H1 (cell line): Measurements from ENCODE around the gene HSD17B4. TPM values are rescaled to one million over a fixed set of nuclear protein-coding genes. Genes with fewer than 3 reads are reported as not detected.

Experiments used
- RBBP5 ChIP-seq: IDR thresholded peaks from 2 replicates; pipeline ENCODE4 v1.7.1; 2012; ENCODE audit warnings: low read depth, mild to moderate bottlenecking, inconsistent platforms, low read length, moderate library complexity, borderline replicate concordance
- TBP ChIP-seq: IDR thresholded peaks from 2 replicates; pipeline ENCODE4 v1.6.1; 2011; ENCODE audit warnings: low read depth, low read length, improper control_type of control experiment
- polyA plus RNA-seq, 7 experiments: library from polyadenylated mRNA; depleted of rRNA in 3 of 7; stranded (reverse) in 5 of 7; unstranded in 2 of 7; fragments of >200 nt in 5 of 7; fragments of 200-250 nt in 2 of 7; gene quantifications; 1 replicate in 5 of 7; 2 replicates in 1 of 7; 4 replicates in 1 of 7; pipeline versions ENCODE4 v1.2.1 to v1.2.3, GENCODE V29; 2011 to 2013; ENCODE audit warnings: missing spikeins in 2 of 7, mixed read lengths in 2 of 7
- total RNA-seq: library from RNA; stranded (reverse); fragmentation: NEBNext Ultra II Directional; extraction: Animal tissue kit (Norgen Biotek cat#: 25700); gene quantifications from 2 replicates; pipeline ENCODE4 v1.2.1, GENCODE V29; 2021
- TF ChIP-seq, protein P1 (sequence below): fragments of 300-600 bp; sonication (generic); IDR thresholded peaks from 2 replicates; pipeline ENCODE4 v1.7.1; 2012; ENCODE audit warnings: low read length, moderate library complexity, mild to moderate bottlenecking, inconsistent platforms; ENCODE audit not compliant: insufficient replicate concordance
- TF ChIP-seq, protein P2 (sequence below): IDR thresholded peaks from 2 replicates; pipeline ENCODE4 v1.6.1; 2011; ENCODE audit warnings: low read depth, mild to moderate bottlenecking, low read length; ENCODE audit not compliant: insufficient read depth
- TF ChIP-seq, protein P3 (sequence below): IDR thresholded peaks from 2 replicates; pipeline ENCODE4 v1.6.1; 2011; ENCODE audit warnings: low read length, improper control_type of control experiment

The HSD17B4 gene
- total and polyA plus RNA-seq, 2 of the 8 experiments (the other 6 are each of a cell fraction or from before 2014, with no cell fraction given): 305 to 369 TPM

DNA sequence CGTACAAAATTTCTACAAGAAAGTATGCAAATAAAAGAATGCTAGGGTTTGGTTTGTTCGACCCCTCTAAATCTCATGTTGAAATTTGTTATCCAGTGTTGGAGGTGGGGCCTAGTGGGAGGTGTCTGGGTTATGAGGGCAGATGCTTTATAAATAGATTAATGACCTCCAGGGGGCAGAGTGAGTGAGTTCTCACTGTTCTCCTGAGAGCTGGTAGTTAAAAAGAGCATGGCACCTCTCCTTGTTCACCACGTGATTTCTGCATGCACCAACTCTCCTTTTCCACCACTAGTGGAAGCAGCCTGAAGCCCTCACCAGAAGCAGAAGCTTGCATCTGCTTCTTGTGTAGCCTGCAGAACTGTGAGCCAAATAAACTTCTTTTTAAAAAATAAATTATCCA lies 126.6 kb downstream of the HSD17B4 start (continued):
- TF ChIP-seq, protein P1, sequence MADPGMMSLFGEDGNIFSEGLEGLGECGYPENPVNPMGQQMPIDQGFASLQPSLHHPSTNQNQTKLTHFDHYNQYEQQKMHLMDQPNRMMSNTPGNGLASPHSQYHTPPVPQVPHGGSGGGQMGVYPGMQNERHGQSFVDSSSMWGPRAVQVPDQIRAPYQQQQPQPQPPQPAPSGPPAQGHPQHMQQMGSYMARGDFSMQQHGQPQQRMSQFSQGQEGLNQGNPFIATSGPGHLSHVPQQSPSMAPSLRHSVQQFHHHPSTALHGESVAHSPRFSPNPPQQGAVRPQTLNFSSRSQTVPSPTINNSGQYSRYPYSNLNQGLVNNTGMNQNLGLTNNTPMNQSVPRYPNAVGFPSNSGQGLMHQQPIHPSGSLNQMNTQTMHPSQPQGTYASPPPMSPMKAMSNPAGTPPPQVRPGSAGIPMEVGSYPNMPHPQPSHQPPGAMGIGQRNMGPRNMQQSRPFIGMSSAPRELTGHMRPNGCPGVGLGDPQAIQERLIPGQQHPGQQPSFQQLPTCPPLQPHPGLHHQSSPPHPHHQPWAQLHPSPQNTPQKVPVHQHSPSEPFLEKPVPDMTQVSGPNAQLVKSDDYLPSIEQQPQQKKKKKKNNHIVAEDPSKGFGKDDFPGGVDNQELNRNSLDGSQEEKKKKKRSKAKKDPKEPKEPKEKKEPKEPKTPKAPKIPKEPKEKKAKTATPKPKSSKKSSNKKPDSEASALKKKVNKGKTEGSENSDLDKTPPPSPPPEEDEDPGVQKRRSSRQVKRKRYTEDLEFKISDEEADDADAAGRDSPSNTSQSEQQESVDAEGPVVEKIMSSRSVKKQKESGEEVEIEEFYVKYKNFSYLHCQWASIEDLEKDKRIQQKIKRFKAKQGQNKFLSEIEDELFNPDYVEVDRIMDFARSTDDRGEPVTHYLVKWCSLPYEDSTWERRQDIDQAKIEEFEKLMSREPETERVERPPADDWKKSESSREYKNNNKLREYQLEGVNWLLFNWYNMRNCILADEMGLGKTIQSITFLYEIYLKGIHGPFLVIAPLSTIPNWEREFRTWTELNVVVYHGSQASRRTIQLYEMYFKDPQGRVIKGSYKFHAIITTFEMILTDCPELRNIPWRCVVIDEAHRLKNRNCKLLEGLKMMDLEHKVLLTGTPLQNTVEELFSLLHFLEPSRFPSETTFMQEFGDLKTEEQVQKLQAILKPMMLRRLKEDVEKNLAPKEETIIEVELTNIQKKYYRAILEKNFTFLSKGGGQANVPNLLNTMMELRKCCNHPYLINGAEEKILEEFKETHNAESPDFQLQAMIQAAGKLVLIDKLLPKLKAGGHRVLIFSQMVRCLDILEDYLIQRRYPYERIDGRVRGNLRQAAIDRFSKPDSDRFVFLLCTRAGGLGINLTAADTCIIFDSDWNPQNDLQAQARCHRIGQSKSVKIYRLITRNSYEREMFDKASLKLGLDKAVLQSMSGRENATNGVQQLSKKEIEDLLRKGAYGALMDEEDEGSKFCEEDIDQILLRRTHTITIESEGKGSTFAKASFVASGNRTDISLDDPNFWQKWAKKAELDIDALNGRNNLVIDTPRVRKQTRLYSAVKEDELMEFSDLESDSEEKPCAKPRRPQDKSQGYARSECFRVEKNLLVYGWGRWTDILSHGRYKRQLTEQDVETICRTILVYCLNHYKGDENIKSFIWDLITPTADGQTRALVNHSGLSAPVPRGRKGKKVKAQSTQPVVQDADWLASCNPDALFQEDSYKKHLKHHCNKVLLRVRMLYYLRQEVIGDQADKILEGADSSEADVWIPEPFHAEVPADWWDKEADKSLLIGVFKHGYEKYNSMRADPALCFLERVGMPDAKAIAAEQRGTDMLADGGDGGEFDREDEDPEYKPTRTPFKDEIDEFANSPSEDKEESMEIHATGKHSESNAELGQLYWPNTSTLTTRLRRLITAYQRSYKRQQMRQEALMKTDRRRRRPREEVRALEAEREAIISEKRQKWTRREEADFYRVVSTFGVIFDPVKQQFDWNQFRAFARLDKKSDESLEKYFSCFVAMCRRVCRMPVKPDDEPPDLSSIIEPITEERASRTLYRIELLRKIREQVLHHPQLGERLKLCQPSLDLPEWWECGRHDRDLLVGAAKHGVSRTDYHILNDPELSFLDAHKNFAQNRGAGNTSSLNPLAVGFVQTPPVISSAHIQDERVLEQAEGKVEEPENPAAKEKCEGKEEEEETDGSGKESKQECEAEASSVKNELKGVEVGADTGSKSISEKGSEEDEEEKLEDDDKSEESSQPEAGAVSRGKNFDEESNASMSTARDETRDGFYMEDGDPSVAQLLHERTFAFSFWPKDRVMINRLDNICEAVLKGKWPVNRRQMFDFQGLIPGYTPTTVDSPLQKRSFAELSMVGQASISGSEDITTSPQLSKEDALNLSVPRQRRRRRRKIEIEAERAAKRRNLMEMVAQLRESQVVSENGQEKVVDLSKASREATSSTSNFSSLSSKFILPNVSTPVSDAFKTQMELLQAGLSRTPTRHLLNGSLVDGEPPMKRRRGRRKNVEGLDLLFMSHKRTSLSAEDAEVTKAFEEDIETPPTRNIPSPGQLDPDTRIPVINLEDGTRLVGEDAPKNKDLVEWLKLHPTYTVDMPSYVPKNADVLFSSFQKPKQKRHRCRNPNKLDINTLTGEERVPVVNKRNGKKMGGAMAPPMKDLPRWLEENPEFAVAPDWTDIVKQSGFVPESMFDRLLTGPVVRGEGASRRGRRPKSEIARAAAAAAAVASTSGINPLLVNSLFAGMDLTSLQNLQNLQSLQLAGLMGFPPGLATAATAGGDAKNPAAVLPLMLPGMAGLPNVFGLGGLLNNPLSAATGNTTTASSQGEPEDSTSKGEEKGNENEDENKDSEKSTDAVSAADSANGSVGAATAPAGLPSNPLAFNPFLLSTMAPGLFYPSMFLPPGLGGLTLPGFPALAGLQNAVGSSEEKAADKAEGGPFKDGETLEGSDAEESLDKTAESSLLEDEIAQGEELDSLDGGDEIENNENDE: no peak
- TF ChIP-seq RBBP5: no peak
- TF ChIP-seq TBP: no peak
- TF ChIP-seq, protein P2, sequence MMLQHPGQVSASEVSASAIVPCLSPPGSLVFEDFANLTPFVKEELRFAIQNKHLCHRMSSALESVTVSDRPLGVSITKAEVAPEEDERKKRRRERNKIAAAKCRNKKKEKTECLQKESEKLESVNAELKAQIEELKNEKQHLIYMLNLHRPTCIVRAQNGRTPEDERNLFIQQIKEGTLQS: no peak
- TF ChIP-seq, protein P3, sequence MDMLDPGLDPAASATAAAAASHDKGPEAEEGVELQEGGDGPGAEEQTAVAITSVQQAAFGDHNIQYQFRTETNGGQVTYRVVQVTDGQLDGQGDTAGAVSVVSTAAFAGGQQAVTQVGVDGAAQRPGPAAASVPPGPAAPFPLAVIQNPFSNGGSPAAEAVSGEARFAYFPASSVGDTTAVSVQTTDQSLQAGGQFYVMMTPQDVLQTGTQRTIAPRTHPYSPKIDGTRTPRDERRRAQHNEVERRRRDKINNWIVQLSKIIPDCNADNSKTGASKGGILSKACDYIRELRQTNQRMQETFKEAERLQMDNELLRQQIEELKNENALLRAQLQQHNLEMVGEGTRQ: peak; percentile 60
